AG20443 (cell line): Measurements from ENCODE around the gene NAPG.
A peak's percentile ranks its signal among the peaks of the same experiment; 100 is the strongest.
"Not testable (repeated sequence)": the region's sequence is repeated elsewhere in the genome, so short reads cannot be mapped to it uniquely, and the experiment has no call there.

Experiments
- DNase-seq: peaks from one replicate; pipeline ENCODE4 v3.0.0; 2012; ENCODE audit warnings: low spot score, mixed read lengths

Gene NAPG

GRCh38 chr18:10546557-10547300, 20.9 kb downstream of the NAPG start:
- DNase-seq = no peak

- no peak for DNase-seq
Observed at GRCh38 chr18:10552226-10552625, 26.4 kb downstream of the NAPG start.

- not testable (repeated sequence) for DNase-seq
Observed at GRCh38 chr18:10556251-10556650, 30.4 kb downstream of the NAPG start.

- DNase-seq = no peak
Observed at GRCh38 chr18:10557085-10557677, 31.4 kb downstream of the NAPG start.

GRCh38 chr18:10558243-10558966, 32.6 kb downstream of the NAPG start:
- DNase-seq = no peak

GRCh38 chr18:10558967-10559298, 33.1 kb downstream of the NAPG start:
- no peak for DNase-seq

- DNase-seq = peak; percentile 33
Observed at GRCh38 chr18:10559553-10560451, 34.0 kb downstream of the NAPG start.

GRCh38 chr18:10560452-10561045, 34.7 kb downstream of the NAPG start:
- DNase-seq = peak; percentile 84

- DNase-seq = no peak
Observed at GRCh38 chr18:10562773-10563160, 36.9 kb downstream of the NAPG start.

- no peak for DNase-seq
Observed at GRCh38 chr18:10563886-10564285, 38.1 kb downstream of the NAPG start.

- DNase-seq = no peak
Observed at GRCh38 chr18:10564975-10565773, 39.3 kb downstream of the NAPG start.

- no peak for DNase-seq
Observed at GRCh38 chr18:10565835-10566234, 40.0 kb downstream of the NAPG start.

GRCh38 chr18:10566390-10566789, 40.6 kb downstream of the NAPG start:
- no peak for DNase-seq

- DNase-seq = not testable (repeated sequence)
Observed at GRCh38 chr18:10569941-10570340, 44.1 kb downstream of the NAPG start.

GRCh38 chr18:10570622-10571021, 44.8 kb downstream of the NAPG start:
- DNase-seq = no peak

GRCh38 chr18:10571537-10571936, 45.7 kb downstream of the NAPG start:
- no peak for DNase-seq

- DNase-seq = not testable (repeated sequence)
Observed at GRCh38 chr18:10573261-10573660, 47.4 kb downstream of the NAPG start.

- DNase-seq = not testable (repeated sequence)
Observed at GRCh38 chr18:10574412-10574811, 48.6 kb downstream of the NAPG start.

- DNase-seq = not testable (repeated sequence)
Observed at GRCh38 chr18:10577842-10578572, 52.2 kb downstream of the NAPG start.

GRCh38 chr18:10578573-10578899, 52.7 kb downstream of the NAPG start:
- peak; percentile 4 for DNase-seq
